GM18508 (cell line): ENCODE measurements around the gene MACROD1.

Experiments
- ATAC-seq: cut with Tn5 transposase; IDR thresholded peaks from one replicate; pipeline ENCODE4 v1.9.1; 2021; ENCODE audit warnings: moderate number of reproducible peaks; ENCODE audit not compliant: insufficient read depth, unreplicated experiment

Gene MACROD1

GRCh38 chr11:64132982-64133705, 32.8 kb downstream of the MACROD1 start:
- no peak for ATAC-seq

DNA sequence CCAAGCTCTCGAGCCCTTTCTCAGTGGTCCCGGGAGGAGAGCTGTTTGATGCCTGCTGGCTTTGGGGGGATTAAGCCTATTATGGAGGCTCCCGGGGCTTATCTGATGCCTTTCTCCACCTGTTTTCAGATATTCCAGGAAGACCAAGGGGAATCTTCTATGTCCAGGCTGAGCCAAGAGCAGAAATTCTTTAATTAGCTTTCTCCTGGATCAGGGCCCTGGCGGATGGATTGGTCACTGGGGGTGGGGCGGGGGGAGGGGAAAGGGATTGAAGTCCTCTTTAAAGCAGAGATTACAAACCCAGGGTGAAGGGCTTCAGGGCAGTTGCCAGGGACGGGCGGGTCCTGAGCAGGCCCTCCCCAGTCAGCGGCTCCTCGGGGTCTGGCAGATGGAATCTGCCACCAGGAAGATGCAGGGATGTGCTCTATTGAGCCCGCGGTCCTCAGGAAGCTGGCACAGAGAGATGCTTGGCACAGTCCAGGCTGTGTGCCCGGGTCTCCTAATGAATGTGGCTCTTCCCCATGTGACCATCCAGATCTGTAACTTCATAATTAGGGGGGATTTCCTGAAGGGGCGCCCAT, 33.6 kb downstream of the MACROD1 start:
- ATAC-seq = no peak

DNA sequence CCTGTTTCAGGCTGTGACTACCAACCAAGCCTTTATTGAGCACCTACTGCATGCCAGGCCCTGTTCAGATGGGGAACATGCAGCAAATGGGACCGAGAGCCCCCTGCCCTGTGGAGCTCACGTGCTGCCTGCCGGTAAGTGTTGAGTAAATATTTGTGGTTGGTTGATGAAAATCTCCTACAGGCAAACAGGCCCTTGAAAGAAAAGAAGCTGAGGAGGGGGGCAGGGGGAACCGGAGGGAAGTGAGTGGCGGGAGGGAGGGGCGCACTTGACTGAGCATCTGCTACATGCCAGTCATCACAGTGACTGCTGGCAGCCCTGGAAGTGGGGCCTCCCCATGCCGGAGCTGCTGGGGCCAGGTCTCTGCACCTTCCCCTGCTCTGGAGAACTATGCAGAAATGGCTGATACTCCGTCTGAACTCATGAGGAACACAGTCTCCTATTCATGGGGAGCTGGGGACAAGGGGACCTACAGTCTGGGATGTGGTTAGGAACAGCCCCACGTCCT, 34.2 kb downstream of the MACROD1 start:
- ATAC-seq = no peak

- ATAC-seq = no peak
Measured at GRCh38 chr11:64130618-64131017, 35.3 kb downstream of the MACROD1 start.

GRCh38 chr11:64129403-64129802, 36.5 kb downstream of the MACROD1 start:
- ATAC-seq = no peak

DNA sequence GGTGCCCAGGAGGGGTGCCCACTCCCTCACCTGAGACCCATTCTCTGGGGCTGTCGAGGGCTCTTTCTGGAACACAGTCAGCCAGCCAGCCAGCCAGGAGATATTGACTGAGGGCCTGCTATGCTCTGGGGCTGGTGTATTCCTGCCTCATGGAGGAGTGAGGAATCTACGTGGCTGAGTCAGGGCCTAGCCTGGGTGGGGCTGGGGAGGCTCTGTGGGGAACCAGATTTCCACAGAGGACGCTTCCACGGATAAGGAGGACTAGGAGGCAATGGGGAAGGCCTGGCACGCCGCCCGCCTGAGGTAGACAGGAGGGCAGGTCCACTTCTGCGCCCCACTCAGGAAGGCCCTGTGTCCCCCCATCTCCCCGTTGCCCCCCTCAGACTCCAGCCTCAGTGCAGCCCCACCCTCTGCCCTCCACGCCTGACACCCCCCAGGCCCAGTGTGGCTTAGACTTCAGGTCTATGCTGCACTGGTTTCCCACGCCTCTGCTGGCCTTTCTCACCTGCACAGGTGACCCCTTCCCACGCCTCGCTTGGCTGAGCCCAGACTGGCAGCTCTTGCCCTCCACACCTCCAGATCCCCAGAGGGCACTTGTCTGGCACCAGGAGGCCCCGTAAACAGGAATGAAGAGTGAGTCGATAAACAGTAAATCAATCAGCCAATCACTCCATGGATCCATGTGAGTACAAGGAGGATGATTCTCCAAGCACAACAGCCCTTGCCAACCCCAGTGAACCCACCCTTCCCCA, 37.5 kb downstream of the MACROD1 start:
- ATAC-seq = no peak

DNA sequence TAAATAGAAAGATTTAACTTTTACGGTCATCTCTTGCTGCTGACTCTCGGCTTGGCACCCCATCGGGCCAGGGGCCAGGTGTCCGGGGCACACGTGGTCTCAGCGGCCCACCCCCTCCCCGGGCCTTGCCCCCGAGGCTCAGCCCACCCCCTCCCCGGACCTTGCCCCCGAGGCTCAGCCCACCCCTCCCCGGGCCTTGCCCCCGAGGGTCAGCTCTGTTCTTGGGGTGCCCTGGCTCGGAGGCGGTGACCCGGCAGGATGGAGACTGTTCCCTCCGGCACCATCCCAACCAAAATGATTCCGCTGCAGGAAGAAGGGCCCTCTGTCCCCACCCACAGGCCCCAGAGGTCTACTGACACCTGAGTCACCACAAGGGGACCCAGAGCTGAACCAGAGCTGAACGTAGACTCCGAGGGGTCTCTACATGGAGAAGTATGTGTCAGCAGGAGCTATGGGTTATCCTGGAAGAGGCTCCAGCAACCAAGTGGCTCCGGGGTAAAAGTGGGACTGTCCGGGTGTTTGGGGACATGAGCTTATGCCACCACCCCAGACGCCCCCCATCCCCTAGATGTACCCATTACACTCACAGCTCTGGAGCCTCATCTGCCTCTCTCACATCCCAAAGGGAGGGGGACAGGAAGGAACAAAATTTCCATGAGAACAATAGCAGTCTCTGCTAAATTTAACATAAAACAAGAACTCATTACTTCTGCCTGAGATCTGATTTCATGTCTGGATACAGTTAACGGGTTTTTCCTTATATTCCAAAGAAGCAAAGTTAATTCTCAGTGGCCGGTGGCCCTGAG, 38.4 kb downstream of the MACROD1 start:
- ATAC-seq = no peak

DNA sequence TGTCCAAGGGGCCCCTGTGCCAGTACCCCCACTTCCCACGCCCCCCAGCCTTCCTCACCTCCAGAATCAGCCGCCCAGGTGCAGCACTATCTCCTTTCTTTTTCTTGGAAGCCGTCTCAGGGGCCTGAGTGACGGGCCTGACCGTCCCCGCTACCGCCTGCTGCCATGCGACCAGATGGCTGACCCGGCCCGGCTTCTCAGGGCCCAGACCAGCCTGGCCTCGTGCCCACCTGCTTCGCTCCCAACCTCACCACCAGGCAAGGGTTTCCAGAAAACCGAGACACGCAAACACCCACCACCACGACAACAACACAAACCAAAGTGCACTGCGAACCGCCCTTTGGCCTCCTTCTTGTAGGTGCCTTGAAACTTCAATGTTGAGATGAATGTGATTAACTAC, 39.1 kb downstream of the MACROD1 start:
- ATAC-seq = no peak

GRCh38 chr11:64126371-64126770, 39.5 kb downstream of the MACROD1 start:
- ATAC-seq = no peak

DNA sequence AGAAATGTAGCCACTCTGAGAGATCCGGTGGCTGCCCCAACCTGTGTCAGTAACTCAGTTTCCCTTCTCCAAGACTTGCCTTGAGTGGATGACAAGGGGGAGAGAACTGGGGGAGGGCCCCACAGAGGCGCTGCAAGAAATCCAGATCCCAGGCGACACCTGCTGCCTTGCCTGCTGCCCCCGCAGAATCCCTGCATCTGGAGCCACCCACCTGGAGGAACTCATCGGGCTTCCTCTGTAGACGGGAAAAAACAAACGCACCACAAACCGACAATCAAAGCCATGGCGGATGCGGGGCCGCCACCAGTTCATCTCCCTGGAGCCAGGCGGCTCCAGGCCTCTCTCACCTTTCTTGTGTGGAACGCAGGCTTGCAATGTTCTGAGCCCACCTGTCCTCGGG, 40.2 kb downstream of the MACROD1 start:
- no peak for ATAC-seq

DNA sequence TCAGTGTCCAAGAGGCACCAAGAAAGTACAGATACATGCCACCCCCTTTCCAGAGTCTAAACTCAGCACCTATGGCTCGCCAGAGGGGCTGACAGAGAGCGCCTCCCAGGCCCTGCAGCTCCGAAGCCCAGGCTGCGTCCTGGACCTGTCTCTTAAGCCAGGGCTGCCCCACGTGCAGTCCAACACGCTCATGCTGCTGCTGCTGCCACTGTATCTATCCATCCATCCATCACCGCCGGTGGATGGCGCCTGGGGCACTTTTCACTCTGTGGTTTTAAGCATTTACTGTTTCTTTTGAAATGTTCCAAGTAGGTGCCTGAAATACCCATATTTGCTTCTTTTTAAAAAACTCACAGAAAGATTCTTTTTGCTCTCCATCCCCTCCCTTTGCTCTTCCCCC, 41.8 kb downstream of the MACROD1 start:
- no peak for ATAC-seq

- ATAC-seq = no peak
Measured at GRCh38 chr11:64123679-64124078, 42.2 kb downstream of the MACROD1 start.

- ATAC-seq = no peak
Measured at GRCh38 chr11:64122411-64123410, 43.2 kb downstream of the MACROD1 start.

DNA sequence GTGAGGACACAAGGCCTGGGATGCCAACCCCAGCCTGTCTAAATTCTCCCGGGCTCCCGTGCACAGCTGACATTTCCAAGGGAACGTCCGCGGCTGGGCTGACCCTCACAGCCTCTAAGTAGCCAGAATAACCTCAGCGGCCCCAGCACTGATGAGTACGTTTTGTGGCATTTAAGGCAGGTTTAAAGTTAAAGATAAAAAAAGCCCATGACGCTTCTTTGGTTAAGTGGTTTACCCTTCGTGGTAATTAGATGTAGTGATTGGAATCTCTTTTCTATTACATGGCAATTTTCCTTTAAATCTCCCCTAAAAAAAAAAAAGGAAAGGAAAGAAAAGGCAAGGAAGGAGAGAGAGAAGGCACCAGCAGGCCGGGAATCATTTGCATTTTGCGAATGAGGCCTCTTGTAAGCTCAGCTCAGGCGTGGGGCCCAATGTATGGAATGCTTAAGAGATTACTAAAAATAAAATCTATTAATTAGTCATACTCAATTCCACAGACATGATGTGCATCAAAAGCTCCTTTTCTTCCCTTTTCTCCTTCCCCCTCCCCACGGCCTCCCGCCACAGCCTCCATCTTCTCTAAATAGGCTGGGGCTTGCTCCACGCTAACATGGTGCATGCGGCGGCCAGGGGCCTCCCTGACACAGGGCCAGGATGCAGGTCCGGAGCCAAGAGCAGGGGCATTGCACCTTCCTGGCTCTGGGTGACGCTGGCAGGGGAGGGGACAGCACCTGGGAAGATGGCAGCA, 44.1 kb downstream of the MACROD1 start:
- no peak for ATAC-seq

DNA sequence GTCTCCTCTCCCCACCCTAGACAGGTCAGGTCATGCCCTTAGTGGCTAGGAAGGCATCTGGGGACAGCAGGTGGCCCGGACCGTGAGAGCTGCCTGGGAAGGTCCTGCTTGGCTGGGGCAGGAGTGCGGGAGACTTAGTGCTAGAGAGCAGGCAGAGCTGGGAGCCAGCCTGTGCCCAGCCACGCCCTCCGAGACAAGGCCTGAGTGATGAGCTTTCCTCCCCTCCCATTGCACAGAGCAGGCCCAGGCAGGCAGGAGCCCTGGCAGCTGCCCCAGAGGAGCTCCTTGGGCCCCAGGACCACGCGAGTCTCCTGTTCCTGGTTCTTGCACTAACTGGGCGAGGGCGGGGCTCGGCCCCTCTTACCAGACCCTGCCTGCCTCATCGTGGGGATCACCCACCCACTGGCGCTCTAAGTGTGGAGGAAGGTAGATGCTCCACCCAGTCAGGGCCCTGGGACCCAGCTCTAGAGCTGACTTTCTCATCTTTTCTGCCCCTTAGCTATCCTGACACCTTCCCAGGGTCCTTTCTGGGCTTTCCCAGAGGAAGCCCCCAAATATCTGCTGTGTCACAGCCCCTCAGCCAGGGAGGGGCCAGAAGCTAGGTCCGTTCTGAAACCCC, 44.9 kb downstream of the MACROD1 start:
- ATAC-seq = no peak

- ATAC-seq = no peak
Measured at GRCh38 chr11:64119700-64120099, 46.2 kb downstream of the MACROD1 start.

DNA sequence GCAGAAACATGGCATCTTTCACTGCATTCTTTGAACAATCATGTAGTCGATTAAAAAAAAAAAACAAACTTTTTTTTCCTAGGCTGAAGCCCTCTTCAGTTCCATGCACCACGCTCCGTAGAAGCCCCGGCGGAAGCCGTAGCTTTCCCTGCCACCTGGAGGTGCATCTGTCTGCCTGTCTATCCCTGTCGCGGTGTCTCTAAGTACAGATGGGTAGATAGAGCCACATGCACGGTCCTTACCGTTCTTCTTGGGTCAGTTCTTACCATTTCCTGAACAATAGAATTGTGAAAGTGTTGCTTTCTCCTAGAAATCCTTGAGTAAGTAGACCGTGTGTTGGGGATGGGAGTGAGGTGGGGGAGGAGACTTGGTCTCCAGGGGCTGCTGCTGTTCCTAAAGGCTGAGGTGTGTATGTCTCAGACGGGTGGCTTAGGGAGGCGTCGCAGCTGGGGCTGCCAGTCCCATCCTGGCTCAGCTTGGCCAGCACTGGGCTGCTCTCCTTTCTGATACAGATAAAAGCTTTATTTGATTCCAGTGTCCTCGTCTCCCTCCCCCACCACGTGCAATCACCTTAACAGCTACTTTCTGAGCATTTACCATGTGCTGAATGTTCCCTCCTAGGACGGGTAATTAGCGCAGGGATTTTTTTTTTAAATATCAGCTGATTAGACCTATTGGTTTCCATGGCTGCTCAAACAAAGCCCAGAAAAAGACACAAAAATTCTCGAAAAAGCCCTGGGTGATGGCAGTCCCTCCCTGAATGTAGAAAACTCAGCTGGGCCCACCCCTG, 46.8 kb downstream of the MACROD1 start:
- no peak for ATAC-seq
